ENCODE measurements around the gene CTSZ. TPM values are rescaled to one million over a fixed set of nuclear protein-coding genes. Genes with fewer than 3 reads are reported as not detected.

CTSZ gene
- total and polyA plus RNA-seq, 2 of the 8 experiments (the other 6 are each of a cell fraction or from before 2014, with no cell fraction given): 32.8 to 34.0 TPM

DNA sequence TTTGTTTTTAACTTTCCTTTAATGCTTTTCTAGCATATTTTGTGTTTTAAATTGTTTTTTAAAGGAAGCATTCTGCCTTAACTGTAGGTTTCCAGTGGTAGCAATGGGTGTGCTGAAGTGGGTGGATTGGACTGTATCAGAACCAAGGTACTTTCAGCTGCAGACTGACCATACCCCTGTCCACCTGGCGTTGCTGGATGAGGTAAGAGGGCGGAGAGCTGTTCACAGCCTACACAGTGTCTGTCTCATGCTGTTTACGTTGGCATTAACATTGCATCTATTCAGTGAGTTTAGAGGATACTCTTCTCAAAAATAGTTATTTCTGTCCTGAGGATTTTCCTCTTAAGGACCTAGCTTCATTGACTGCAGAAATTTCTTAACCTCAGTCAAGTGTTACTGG is 14.1 kb downstream of the CTSZ start:
- Histone ChIP-seq H3K9ac (replicated peaks in 1 of 4; ENCODE audit: extremely low read depth in 1 of 4, low read depth in 3 of 4, low read length in 3 of 4) (no peak overlapping the region), H3K79me1 (ENCODE audit: low read depth, low read length) (no peaks in the 10 kb centered on the region), H3K4ac (replicated peaks; ENCODE audit: insufficient read length, low read depth, low read length) (no peak overlapping the region), H3K79me2 (ENCODE audit: control insufficient read depth in 1 of 2, insufficient read depth in 2 of 2, low read length in 2 of 2) (no peaks in the 10 kb centered on the region), H4K8ac (ENCODE audit: extremely low read depth, insufficient read depth, low read length) (no peak overlapping the region), H2AK5ac (ENCODE audit: low read depth, low read length) (no peak overlapping the region), H3K4me3 (ENCODE audit: extremely low read depth in 1 of 4, insufficient read depth in 2 of 4, low read depth in 3 of 4, low read length in 4 of 4) (no peak overlapping the region), H2BK5ac (ENCODE audit: low read depth, low read length) (no peak overlapping the region), H3K14ac (ENCODE audit: insufficient read length) (no peak overlapping the region), H2BK120ac (replicated peaks; ENCODE audit: low read depth, low read length) (no peak overlapping the region), H4K5ac (ENCODE audit: insufficient read length, low read depth, low read length) (no peak overlapping the region), H3K23ac (ENCODE audit: insufficient read length) (no peak overlapping the region), H3K18ac (ENCODE audit: extremely low read depth, low read length) (no peak overlapping the region), H3K4me1 (replicated peaks in 1 of 4; ENCODE audit: control insufficient read depth in 3 of 4, insufficient read depth in 4 of 4, low read length in 3 of 4) (no peaks in the 10 kb centered on the region), H3K27me3 (replicated peaks in 1 of 4; ENCODE audit: control insufficient read depth in 3 of 4, extremely low read depth in 1 of 4, insufficient read depth in 3 of 4, low read length in 3 of 4) (no peaks in the 10 kb centered on the region), H2BK20ac (ENCODE audit: low read length) (no peak overlapping the region), H3K23me2 (ENCODE audit: low read depth, low read length) (no peaks in the 10 kb centered on the region), H3K9me3 (ENCODE audit: insufficient read depth in 2 of 2, low read depth in 1 of 2, low read length in 1 of 2) (no peaks in the 10 kb centered on the region), H2BK12ac (ENCODE audit: low read depth, low read length) (no peak overlapping the region), H4K91ac (replicated peaks; ENCODE audit: insufficient read length, low read length) (no peak overlapping the region), H4K20me1 (replicated peaks in 1 of 2; ENCODE audit: control insufficient read depth in 1 of 2, insufficient read depth in 2 of 2, low read length in 2 of 2) (peaks cover 0 to 9% of the 10 kb centered on the region in 2 experiments), H2AFZ (ENCODE audit: low read length) (no peak overlapping the region), H3K36me3 (ENCODE audit: control insufficient read depth in 2 of 4, insufficient read depth in 4 of 4, low read length in 3 of 4) (peaks cover 31 to 80% (median 65%) of the 10 kb centered on the region in 4 experiments), H3K4me2 (ENCODE audit: insufficient read depth in 1 of 2, low read depth in 2 of 2, low read length in 2 of 2) (no peak overlapping the region), H3K56ac (replicated peaks; ENCODE audit: insufficient read length, low read depth, low read length) (no peak overlapping the region), H2BK15ac (ENCODE audit: low read length) (no peak overlapping the region), H3K27ac (ENCODE audit: low read depth, low read length) (no peak overlapping the region)
- 88% methylated on average over 3 of the region's 3 CpGs; no CpG with 5 or more reads in 1 of the 2 experiments for WGBS, 2 experiments (ENCODE audit: extremely low coverage in 1 of 2, insufficient coverage in 1 of 2, insufficient read length in 1 of 2, insufficient replicate concordance in 2 of 2, low coverage in 1 of 2, low lambda C conversion rate in 2 of 2, missing lambda C conversion rate in 1 of 2)
- FAIRE-seq (no peak), DNase-seq (ENCODE audit: low read depth in 1 of 2, low spot score in 2 of 2) (no peak)
- CTCF ChIA-PET (ENCODE audit: partially characterized antibody): interaction anchor here (0.8 to 1.5 kb wide), 6 partner anchors 39 to 463 kb away, joined by 3 to 4 read pairs (median 3); partner anchors contain the start of gene ATP5F1E
- POLR2A ChIA-PET (ENCODE audit: partially characterized antibody): interaction anchor here (0.7 to 1.8 kb wide), 7 partner anchors 9 to 89 kb away, joined by 3 to 6 read pairs (median 3); partner anchors contain the start of gene ATP5F1E
- no peak for TF ChIP-seq BACH1 (IDR thresholded peaks at IDR 0.05; ENCODE audit: low read length)
- no peak for TF ChIP-seq TEAD4 (IDR thresholded peaks at IDR 0.05; ENCODE audit: low read depth, low read length)
- TF ChIP-seq SRF (IDR thresholded peaks at IDR 0.05; ENCODE audit: low read depth, low read length): no peak
- no peak for TF ChIP-seq ASH2L (IDR thresholded peaks at IDR 0.05; ENCODE audit: low read length)
- TF ChIP-seq NANOG (IDR thresholded peaks at IDR 0.05; ENCODE audit: insufficient read depth, low read depth, low read length, poor library complexity, severe bottlenecking): no peak
- no peak for TF ChIP-seq GABPA (IDR thresholded peaks at IDR 0.05; ENCODE audit: borderline replicate concordance, insufficient read depth, low read length)
- TF ChIP-seq PHF8 (conservative IDR thresholded peaks at IDR 0.05; ENCODE audit: low read depth, low read length): no peak

All from H1 (cell line).